Activated CD8-positive, alpha-beta memory T cell treated with anti-CD3 and anti-CD28 coated beads for 48 hours (primary cell): ENCODE data around the gene PTPN4.

Experiments used
- DNase-seq, 3 experiments: peaks; one replicate each; pipeline ENCODE4 v3.0.0-alpha.2; 2020; ENCODE audit warnings: low read depth in 2 of 3, low spot score in 2 of 3

Gene PTPN4

DNA sequence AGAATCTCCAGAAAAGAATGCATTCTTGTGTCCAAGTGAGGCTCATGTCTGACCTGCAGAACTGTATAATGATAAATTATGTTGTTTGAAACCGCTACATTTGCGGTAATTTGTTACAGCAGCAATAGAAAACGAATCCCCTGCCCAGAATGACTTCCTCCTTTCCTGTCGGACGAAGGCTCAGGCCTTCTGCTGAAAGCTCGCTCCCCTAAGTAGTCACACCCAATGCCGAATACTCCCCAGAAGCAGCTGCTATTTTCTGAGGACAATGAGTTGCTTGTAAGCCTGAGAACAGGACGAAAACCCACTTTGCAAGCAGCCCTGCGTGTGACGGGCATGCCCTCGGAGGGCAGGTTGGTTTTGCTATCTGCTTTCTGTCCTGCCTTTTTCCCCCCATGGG lies 27.7 kb upstream of the PTPN4 start:
- no peak for DNase-seq

DNA sequence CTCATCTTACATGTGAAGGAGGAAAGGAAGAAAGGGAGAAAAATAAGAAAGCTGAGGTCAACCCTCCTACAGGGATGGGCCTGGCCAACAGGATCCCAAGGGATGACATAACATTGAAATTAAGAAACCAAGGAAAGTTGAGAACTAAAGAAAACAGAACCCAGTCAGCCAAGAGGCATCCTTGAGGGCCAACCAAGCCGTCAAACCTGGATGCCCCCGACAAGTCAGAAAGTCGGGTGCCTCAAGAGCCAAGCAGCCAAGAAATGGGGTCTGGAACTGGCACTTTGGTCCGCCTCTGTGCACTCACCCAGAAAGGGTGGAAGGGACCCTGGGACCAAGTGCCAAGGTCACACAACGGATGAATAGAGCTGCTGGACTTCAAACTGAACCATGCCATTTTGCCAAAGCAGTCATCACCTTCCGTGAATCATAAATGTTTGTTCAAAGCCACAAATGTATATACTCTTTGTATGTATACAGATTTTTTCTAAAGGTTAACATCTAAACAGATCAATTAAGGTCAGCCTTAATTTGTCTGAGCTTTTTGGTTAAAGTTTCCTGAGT lies 27.0 kb upstream of the PTPN4 start:
- no peak for DNase-seq

DNA sequence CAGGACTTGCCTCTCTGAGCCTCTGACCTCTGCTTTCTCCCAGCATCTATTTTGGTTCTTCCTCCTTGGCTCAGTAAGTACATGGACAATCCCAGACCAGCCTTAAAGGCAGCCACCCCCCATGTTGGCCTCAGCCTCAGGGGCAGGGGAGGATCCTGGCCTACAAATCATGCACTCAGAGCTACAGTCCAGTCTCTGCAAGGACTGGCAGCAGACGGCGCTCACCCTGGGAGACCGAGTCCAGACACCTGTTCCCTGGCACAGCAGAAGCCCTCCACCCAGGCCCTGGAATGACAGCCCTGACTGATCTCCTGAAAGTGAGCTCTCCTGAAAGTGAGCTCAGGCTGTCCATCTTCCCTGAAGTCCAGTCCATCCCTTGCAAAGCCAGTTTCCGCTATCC lies 25.7 kb upstream of the PTPN4 start:
- DNase-seq = no peak

GRCh38 chr2:119735565-119735964 lies 24.2 kb upstream of the PTPN4 start:
- DNase-seq = no peak

DNA sequence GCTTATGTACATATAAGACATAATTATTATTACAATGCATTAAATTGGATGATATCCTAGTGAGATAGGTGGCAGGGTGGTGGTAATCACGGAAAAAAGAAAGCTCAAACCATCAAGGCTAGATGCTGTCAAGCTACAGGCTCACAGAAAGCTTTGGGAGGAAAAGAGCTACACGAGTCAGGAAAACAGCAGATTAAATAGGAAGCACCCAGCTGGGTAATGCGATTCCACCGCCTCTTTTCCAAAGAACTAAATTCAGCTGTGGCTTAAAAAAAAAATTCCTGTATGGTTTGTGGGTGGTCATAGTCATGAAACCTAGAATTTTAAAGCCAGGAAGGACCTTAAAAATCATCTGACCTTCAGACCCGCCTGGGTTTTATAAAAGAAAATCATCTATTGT lies 23.7 kb upstream of the PTPN4 start:
- no peak for DNase-seq

DNA sequence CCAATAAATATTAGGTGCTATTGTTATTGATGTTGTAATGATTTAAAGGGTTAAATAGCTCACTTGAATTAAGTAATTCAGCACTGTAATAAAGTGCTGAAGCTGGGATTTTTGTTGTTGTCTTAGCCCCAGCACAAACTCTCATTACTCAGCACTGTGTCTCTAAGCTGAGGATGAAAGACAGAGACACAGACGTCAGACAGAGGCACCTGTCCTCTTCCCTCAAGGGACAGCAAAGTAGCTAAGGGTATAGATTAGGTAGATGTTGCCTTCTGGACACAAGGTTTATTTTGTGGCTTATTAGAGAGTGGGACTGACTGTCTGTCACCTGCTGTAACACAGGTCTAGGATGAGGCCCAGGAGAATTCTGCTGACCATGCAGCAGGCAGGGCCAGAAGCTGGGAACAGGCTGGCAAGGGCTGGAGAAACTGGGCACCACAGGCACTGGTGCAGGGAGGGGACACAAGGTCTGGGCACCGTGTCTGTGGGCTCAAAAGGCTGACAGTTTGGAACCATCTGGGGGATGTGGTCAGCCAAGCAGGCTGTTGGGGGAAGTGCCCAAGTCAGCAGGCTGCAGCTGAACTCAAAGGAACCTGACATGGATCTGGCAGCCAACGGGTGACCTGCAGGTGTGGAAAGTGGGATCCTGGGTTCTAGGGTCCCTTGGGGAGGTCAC lies 20.0 kb upstream of the PTPN4 start:
- DNase-seq = no peak

DNA sequence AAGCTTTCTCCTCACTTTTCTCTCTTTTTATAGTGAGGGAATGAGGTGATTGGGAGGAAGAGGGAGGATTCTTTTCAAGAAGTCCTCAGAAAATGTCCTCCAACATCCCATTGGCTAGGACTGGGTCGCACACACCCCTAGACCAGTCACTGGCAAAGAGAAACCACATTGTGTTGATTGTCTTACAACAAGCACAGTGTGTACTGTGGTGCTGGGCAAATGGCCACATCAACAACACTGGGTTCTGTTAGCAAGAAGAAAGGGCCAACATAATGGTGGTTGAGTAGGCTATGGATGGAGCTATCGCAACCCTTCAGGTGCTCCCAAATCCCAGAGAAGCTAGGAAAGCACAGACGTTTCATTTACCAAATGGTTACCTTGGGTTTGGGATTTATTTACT lies 18.7 kb upstream of the PTPN4 start:
- no peak for DNase-seq

DNA sequence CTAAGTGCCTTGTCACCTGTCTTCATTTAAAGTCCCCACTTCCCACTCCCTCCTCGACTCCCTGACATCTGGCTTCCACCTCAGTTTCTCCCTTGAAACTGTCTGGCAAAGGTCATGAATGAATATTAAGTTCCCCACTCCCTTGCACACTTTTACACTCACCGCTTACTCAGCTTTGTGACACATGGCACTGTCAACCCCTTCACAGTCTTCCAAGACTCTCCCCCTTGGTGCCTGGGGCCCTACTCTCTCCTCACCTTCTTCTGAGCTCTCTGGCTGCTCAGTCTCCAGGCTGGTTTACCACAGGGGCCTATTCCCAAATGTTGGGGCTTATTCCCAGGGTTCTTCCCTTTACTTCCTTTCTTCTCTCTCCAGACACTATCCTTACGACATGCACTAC lies 17.9 kb upstream of the PTPN4 start:
- DNase-seq = no peak

DNA sequence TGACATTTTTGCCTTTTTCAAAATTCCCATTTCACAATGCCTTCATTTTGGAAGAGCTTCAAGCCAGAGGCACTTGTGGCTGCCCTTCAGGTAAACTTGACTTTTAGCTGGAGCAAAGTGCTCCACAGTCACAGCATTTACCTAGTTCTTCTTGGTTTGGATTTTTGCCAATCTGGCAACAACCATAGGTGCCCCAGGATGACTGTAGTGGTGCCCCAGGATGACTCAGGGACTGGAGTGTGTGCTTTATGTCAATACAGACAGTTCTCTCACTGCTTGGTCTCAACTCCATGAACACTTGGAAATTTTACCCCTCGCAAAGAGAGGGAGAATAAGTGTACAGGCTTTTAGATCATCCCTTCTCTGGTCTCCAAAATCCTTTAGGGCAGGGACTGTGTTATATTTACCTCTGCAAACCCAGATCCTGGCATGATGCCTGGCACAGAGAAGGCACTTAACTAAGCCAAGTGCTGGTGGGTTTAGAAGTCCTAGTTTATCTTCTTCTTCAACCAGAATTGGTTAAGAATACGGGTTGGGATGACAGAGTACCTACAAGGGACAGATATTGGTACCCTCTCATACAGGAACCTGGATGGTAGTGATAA lies 15.3 kb upstream of the PTPN4 start:
- no peak for DNase-seq

GRCh38 chr2:119745566-119745965 lies 14.2 kb upstream of the PTPN4 start:
- no peak for DNase-seq

- no peak for DNase-seq
These were observed 12.7 kb upstream of the PTPN4 start for GRCh38 chr2:119746836-119747686.

DNA sequence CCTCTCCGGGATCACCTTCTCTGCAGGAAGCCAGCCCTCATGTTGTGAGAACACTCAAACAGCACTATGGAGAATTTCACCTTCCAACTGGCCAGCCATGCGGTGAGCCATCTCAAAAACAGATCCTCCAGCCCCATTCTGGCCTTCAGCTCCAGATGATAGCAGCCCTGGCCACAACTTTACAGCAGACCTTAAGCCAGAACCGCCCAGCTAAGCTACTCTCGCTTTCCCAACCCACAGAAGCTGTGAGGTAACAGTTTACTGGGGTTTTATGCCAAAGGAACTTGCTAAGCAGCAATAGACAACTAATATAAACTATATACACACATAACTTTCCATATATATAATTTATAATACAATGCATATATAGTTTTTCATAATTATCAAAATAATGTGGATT lies 11.6 kb upstream of the PTPN4 start:
- no peak for DNase-seq

DNA sequence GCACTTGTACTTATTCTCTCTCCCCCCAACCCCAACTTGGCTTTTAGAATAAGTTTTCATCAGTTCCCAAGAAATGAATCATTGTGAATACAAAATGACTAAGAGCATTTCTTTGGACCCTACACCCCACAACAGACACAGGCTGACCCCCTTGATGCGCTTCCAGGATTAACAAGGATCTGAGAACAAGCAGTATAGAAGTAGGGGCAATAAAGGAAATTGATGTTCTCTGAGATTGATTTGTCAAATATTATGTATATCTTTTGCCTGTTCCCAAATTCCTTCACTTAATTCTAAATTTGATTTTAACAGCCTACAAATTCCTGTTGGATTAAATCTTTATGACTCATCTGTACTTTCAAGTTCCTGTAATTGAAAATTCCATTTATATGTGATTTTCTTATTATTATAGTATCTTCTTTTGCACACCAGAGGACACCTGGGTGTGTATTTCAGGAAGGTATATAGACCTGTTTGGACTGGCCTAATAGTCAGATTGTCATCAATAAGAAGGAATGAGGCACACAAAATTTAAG lies 10.2 kb upstream of the PTPN4 start:
- no peak for DNase-seq

DNA sequence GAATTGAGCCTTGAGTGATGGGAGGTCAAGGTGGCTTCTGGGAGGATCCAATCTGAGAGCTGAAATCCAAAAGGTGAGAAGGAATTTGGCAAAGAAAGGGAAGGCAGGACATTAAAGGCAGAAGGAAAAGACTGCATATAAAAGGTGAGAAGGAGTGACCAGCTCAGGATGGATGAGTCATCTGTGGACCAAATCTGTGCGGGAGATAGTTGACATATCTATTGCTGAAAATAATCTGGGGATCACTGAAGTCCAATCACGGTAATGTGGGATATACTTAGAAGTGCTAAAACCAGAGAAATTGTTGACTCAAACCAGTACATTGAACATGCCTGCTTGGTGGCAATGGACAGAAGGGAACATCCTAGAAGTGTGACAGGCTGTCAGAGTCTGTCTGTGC lies 8.0 kb upstream of the PTPN4 start:
- no peak for DNase-seq

GRCh38 chr2:119753041-119753929 lies 6.4 kb upstream of the PTPN4 start:
- DNase-seq = no peak

- no peak for DNase-seq
These were observed 5.8 kb upstream of the PTPN4 start for GRCh38 chr2:119753930-119754321.

GRCh38 chr2:119755906-119756305 lies 3.8 kb upstream of the PTPN4 start:
- DNase-seq = no peak

DNA sequence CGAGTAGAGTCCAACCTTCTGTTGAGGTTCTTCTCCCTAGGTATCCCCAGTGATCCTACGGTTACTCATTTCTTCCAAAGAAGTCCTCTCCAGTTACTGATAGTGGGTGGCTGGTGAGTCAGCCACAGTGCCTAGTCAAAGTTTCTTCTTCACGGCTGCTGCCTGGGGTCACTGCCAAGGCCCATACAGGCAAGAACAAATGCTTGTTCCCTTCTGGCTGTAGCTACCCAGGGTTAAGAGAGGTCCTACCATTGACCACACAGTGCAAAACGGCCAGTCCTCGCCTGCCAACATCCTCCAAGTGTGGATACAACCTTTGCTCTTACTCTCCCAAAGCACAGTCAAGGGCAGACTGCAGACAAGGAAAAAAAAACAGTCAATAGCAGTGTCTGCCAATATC lies 2.9 kb upstream of the PTPN4 start:
- DNase-seq = peak in 1 of 3 experiments; percentile 23

DNA sequence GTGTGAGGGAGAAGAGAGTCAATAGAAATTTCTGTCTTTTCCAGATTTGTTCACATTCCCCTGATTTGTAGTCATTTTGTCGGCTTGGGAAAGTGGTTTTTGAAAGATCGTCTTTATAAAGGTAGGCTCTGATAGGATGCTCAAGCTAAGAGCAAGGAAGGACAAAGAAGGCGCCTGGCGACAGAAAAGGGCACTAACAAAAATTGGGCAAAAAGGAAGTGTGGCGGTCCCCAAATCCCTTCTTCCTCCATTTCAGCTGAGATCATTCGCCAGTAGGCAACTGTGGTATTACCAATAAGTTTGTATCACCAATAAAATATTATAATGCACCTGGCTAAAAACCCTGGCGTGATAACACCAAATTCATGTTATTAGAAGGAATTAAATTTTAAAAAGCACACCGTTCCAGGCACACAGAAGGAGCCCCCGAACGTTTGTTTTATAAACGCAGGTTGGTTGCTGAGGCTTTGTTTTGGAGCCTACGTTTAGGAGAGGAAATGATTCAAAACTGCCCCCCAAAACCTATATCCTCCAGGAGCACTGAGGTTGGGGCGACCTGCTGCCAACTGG lies 756 bp upstream of the PTPN4 start:
- DNase-seq = no peak

DNA sequence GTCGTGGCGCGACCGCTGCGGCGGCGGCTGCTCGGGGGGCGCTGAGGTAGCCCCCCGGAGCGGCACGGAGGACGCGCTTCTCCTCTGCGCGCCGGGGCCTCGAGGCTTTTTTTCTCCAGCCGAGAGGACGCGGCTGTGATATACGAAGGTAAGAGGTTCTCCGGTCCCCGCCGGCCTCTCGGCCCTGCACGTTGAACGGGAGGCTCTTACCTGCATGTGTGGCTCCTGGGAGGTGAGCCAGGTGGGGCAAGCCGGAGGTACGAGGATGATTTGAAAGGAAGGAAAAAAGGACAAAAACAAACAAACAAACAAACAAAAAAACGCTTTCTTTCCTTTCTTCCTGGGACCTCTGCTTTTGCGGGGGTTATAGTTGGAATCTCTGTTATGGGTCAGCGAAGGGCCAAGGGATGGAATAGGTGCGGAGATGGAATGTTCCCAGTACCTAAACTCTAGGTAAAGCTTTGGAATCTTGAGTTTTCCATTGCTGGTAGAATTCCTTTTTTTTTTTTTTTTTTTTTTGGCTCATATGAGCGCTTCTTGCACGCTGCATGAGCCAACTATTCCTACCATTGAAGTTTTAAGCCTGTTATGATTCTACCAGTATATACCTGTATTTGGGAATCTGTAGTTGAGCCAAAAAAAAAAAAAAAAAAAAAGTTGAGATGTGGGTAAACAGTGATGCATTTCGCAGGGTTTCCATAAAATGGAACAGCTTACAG lies 674 bp downstream of the PTPN4 start:
- peak in 1 of 3 experiments; percentile 14 for DNase-seq
